Epithelial cell of proximal tubule (primary cell): Measurements from ENCODE around the gene FOXA3. TPM values are rescaled to one million over a fixed set of nuclear protein-coding genes. Genes with fewer than 3 reads are reported as not detected.

Experiments used
- DNase-seq: peaks from one replicate; pipeline ENCODE4 v3.0.0-alpha.2; 2011; ENCODE audit warnings: low read depth
- H3K4me3 ChIP-seq: 2 replicates; pipeline ENCODE4 v1.5.1; 2011; ENCODE audit warnings: low read depth, mild to moderate bottlenecking, low read length
- total RNA-seq: library from RNA; depleted of rRNA; stranded (reverse); fragments of >200 nt; gene quantifications from 2 replicates; pipeline ENCODE4 v1.2.3, GENCODE V29; 2015
- TF ChIP-seq, protein P1 (sequence below): conservative IDR thresholded peaks from 2 replicates; pipeline ENCODE4 v1.5.1; 2012; ENCODE audit warnings: low read depth, mild to moderate bottlenecking, low read length

The FOXA3 gene
- total RNA-seq, 1 donor from 2014 or later, result 2.8 TPM

DNA sequence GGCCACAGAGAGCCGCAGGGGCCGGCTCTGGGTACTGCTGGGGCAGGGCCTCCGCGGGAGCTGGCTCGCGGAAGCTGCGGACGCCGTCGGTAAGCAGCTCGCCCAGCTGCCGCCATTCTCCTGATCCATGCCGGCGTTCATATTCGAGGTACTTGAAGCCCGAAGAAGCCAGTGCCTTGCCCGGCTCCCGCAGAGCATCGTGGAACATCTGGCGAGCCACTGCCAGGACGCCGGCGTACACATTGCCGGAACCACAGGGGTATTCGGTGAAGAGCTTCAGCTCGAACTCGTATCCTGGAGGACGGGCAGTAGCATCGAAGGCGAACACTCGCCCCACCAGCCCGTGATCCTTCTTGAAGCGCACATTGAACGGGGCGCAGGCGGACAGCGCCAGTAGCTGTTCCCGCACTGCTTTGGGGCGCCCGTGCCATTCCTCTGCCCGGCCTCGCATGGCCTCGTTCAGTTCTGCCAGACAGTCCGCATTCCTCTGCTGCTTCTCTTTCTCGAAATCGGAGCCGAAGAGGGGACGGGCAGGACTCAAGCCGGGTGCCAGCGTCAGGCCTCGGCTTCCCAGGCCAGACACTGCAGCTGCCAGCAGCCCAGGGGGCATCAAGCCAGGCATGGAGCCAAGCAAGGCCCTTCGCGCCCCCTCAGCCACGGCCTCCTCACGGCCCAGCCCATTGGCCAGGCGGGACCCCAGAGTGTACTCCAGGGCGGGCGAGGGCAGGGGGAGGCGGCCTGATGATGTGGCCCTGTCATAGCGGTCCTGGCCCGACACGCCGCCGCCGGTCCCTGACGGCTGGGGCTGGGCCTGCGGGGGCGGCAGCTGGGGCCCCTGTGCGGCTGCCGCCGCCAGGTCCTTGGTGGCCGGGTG lies 20.8 kb downstream of the FOXA3 start:
- H3K4me3 ChIP-seq, result peak overlapping the region; percentile 70
- DNase-seq, result no peak
- TF ChIP-seq, protein P1, sequence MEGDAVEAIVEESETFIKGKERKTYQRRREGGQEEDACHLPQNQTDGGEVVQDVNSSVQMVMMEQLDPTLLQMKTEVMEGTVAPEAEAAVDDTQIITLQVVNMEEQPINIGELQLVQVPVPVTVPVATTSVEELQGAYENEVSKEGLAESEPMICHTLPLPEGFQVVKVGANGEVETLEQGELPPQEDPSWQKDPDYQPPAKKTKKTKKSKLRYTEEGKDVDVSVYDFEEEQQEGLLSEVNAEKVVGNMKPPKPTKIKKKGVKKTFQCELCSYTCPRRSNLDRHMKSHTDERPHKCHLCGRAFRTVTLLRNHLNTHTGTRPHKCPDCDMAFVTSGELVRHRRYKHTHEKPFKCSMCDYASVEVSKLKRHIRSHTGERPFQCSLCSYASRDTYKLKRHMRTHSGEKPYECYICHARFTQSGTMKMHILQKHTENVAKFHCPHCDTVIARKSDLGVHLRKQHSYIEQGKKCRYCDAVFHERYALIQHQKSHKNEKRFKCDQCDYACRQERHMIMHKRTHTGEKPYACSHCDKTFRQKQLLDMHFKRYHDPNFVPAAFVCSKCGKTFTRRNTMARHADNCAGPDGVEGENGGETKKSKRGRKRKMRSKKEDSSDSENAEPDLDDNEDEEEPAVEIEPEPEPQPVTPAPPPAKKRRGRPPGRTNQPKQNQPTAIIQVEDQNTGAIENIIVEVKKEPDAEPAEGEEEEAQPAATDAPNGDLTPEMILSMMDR, result no peak

DNA sequence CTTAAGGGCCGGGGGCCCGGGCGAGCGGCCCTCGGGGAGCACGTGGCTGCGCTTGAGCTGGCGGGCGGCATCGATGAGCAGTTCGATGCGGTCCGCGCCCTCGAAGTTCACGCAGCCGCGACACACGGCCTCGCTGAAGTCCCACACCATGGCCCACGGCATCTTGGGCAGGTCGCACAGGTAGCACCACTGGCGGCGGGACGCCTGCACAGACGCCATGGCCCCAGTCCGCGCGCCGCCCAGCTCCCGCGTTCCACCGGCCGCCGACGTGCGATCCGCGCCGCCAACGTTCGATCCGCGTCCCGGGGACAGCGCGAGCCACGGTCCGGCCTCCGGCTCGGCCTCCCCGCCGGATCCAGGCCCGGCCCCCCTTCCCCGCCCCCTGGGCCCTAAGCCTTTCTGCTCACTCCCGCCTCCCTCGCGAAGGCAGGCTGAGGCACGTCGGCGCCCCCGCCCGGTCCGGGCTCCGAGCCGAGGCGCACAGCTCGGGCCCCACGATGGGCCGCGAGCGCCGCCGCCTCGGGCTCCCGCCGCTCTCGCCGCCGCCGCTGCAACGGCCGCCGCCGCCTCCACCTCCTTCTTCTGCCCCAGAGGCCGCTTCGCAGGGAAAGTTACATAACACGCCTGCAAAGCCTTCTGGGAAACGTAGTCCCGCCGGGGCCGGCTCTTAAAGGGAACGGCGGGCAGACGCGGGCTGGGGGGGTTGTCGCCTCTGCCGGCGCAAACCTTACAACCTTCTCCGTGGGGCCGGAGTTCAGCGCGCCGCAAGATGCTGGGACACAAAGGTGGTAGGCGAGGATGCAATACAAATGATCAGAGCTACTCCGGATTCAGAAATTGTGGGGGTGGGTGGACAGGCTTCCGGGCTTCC lies 21.7 kb downstream of the FOXA3 start, which contains the start of gene IRF2BP1:
Gene IRF2BP1, minus strand, starts transcription at position 586 of the 871 bp plus-strand sequence. Its CDS starts 367 bp downstream, at position 219.
- DNase-seq, result peak; percentile 61
- TF ChIP-seq, protein P1, result no peak

DNA sequence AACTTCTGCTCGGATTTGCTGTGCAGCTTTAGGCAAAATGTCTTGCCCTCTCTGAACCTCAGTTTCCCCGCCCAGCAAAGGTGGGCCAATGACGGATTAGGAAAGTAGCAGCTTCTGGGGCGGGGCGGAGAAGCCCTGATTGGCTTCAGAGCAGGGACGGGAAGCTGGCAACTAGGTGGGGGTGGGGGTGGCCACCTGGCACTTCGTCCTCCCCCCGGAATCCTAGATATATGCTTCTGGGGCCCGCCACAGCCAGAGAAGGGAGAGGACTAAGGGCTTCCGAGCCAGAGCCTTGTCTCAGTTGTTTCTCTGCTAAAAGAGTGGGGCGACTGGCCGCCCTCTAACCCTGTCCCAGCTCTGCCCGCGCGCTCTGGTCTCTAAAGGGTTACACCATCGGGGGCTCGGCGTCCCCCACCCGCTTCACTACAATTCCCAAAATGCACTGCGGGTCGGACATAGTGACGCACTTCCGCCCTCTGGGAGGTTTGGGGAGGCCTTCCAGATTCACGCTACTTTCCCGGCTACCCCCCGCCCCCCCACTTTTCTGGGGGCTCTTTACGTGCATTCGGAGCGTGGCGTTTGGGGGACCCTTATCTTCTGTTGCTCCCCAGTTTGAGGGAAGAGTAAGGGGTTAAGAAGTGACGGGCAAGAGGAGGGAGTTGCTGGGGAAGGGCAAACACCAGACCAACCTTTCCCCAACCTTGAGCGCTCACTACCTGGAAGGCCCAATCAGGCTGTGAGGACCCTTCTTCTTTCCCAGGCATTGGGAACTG lies 22.5 kb downstream of the FOXA3 start:
- peak; percentile 83 for DNase-seq
- peak overlapping the region; percentile 70 for H3K4me3 ChIP-seq
- TF ChIP-seq, protein P1, result no peak

More for the DNA sequence above, 21.7 kb downstream of the FOXA3 start, which contains the start of gene IRF2BP1:
- peak within 1 kb of the TSS; percentile 70 for H3K4me3 ChIP-seq

DNA sequence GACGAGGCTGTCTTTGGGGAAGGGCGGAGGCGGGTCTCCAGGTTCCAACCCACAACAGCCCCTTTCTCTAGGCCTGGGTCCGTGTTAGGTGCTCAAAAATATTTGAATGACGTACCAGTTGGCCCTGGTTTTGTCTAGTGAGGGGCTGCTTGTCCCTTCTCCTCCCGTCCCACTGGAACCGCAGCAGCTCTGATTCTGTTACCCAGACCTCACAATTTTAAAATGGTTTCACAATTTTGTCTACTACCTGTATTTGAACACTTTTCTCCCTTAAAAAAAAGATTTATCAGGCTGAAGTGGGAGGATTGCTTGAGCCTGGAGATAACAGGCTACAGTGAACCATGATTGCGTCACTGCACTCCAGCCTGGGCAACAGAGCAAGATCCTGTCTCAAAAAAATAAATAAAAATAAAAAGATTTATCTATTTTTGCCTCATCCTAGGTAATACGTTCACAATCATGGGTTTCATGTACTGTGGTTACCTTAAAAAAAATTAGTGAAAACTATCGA lies 23.1 kb downstream of the FOXA3 start:
- H3K4me3 ChIP-seq, result peak overlapping the region; percentile 70
- no peak for DNase-seq
- TF ChIP-seq, protein P1, result no peak

DNA sequence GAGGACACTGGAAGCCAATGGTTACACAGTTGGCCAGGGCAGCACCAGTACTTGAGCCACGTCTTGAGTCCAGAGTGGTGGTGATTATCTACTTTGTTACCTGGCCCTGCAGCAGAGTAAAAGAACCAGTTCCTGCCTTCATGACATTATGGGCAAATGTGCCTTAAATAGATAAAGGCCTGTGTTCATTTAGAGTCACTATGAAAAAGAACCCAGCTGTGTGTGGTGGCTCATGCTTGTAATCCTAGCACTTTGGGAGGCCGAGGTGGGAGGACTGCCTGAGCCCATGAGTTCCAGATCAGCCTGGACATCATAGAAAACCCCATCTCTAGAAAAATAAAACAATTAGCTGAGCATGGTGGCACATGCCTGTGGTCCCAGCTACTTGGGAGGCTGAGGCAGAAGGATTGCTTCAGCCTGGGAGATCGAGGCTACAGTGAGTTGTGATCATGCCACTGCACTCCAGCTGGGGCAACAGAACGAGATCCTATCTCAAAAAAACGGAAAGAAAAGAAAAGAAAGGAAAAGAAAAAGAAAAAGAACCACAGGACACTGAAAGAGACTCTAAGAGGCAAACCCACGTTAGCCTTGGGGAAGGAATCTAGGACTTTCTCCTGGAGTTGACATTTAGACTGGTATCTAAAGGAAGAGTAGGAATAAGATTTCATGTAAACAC lies 25.2 kb downstream of the FOXA3 start:
- TF ChIP-seq, protein P1, result no peak
- no peak overlapping the region for H3K4me3 ChIP-seq
- DNase-seq, result no peak

DNA sequence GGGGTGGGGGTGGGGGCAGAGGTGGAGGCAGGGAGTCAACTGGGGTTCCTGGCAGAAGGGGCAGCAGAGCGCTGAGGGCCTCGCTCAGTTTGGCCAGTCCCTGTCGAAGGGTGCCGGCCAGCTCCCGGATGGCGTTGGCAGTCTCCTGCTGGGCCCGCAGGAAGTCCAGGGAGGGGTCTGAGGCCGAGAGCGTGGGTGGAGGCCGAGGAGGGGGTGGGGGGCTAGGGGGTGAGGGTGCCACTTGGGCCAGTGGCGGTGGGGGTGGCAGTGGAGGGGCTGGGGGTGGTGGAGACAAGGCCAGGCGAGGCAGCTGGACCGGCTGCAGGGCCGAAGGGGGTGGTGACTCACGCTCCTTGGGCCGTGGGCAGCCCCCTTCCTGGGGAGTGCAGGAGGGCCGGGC lies 26.8 kb downstream of the FOXA3 start:
- DNase-seq, result no peak
- TF ChIP-seq, protein P1, result no peak
- H3K4me3 ChIP-seq, result no peak overlapping the region
